Stimulated activated CD8-positive, alpha-beta memory T cell treated with anti-CD3 and anti-CD28 coated beads, Interleukin-15, amount 100 ng/mL, for 1 hour (primary cell): ENCODE results near the gene FGD3.
"Not testable (repeated sequence)": the region's sequence is repeated elsewhere in the genome, so short reads cannot be mapped to it uniquely, and the experiment has no call there.

ENCODE experiments used
- DNase-seq: peaks from one replicate; pipeline ENCODE4 v3.0.0-alpha.2; 2020; ENCODE audit warnings: low read depth

The FGD3 gene

DNA sequence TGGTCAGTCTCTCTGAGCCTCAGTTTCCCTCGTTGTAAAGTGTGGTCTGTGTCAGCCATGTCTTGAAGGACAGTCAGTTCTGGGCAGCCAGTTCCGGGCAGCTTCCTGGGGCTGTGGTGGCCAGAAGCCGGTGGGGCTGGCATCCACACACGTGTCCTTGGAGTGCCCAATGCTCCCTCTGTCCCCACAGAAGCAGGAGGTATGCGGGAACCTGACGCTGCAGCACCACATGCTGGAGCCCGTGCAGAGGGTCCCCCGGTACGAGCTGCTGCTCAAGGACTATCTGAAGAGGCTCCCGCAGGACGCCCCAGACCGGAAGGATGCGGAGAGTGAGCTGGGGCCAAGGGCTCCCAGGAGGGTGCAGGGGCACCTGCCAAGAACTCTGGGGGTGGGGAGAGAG lies 62.7 kb downstream of the FGD3 start:
- no peak for DNase-seq

DNA sequence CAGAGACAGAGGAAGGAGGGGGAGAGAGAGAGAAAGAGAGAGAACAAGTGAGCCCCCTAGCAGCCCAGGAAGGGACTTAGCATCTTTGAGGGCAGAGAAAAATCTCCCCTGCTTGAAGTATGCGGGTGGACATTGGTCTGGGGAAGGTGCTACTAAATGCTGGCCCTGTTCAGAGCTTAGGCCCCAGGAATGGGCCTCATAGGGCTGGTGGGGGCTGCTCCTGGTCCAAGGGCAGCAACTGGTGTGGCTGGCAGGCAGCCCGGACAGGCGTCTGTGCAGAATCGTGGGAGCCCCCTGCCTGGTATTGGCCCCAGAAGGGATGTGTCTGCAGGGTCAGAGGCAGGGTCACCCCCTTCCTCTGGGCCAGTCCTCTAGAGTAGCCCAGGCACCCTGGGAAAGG lies 63.4 kb downstream of the FGD3 start:
- DNase-seq: no peak

DNA sequence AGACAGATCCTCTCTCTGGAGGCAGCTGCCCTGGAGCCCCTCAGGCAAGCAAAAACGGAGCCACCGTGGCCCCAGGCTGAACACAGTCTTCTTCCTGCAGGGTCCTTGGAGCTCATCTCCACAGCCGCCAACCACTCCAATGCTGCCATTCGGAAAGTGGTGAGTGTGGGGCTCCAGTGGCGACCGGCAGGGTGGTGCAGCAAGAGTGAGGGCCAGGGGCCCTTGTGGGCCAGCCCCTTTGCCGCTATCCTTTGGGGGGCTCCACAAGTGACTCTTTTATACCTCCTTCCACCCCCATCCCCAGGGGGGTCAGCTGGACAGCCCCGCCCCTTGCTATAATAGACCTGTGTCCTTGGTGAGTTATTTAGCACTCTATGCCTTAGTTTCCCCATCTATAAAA lies 63.8 kb downstream of the FGD3 start:
- DNase-seq: no peak

DNA sequence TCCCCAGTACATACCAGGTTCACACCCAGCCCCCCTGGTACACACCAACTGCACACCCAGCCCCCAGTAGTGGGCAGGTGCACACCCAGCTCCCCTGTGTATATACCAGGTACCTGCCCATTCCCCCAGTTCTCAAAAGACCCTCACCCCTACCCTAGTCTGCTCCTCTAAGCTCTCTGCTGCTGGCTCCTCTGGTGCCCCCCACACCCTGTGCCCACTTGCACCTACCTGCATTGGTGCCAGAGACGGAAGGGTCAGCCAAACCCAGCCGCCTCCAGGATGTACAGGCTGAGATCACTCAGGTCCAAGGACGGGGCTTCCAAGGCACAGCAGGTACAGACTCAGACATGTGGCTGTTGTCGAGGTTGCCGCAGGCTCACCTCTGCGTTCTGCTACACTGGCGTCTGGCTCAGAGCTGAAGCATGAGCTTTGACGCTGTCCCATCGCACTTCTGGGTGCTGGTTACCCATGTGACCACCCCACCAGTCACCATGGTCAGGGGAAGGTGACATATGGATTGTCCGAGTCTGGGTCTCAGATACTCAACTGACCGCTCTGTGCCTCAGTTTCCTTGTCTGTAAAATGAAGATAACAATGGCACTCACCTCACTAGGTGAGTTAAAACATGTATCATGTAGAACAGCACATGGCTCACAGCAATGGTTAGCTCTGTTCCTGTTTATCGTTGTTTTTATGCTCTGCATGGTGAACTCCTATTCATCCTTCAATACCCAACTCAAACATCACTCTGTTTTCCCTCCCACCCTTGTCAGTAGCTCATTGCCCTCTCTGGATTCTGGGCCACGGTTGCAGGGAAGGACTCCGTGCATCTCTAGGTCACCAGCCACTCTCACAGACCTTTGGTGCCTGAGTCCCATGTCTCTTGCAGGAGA lies 65.9 kb downstream of the FGD3 start:
- DNase-seq: no peak

DNA sequence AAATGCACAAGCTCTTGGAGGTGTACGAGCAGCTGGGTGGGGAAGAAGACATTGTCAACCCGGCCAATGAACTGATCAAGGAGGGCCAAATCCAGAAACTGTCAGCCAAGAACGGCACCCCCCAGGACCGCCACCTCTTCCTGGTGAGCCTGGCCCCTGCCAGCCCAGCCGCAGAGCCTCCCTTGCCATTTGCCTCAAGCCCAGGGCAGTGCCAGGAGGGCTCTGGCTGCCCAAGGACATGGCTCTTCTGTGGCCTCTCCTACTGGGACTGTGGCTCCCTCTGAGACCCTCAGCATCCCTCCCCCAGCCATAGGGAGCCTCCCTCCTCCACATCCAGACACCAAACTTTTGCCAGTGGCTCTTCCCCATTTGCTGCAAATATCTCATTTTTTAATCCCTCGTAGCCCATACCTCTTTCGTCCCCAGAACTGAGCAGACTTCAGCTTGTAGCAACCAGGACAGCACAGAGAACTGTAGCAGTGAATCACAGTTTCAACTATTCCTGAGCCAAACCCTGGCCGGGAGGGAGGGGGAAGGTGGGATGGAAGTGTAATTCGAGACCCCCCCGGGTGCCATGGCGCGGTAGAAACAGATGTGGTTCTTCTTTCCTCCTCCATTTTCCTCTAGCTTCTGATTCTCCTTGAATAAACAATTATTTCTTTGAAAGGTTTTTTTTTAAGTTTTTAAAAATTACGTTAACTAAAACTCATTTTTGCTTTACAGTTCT lies 66.7 kb downstream of the FGD3 start:
- no peak for DNase-seq

DNA sequence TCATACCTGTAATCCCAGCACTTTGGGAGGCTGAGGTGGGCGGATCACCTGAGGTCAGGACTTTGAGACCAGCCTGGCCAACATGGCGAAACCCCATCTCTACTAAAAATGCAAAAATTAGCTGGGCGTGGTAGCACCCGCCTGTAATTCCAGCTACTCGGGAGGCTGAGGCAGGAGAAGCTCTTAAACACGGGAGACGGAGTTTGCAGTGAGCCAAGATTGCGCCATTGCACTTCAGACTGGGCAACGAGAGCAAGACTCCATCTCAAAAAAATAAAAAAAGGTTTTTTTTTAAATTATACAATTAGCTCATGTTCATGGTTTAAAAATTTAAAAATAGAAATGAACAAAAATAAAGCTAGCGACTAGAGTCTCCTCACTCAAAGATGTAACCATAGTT lies 67.9 kb downstream of the FGD3 start:
- not testable (repeated sequence) for DNase-seq

DNA sequence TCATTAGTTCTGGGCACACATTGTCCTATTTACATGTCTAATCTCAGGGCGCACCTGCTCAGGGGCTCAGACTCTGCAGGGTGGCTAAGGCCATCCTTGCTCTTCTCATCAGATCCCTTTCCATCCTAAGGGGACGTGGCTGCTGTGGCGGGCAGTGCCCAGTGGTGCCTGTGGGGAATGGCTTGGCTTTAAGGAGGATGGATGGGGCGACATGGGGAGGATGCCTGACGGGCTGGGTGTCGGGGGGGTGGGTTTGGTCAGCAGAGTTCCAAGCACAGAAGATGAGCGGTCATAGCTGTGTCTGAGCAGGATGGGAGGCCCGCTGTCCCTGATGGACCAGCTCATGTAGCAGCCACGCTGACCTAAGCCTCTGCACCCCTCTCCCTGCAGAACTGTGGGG lies 70.3 kb downstream of the FGD3 start:
- DNase-seq: no peak

DNA sequence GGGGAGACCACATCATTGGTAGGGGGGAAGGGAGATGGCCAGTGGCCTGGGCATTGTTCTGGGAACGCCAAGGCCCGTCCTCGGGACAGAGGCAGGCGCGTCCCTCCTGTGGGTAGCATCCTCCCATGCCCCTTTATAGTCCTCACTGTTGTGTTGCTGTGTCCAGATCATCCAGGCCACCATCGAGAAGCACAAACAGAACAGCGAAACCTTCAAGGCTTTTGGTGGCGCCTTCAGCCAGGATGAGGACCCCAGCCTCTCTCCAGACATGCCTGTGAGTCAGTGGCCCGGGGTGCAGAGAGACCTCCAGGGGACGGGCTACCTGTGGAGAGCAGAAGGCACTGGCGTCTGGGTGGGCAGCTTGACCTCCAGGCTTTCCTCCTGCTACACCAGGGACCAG lies 72.8 kb downstream of the FGD3 start:
- no peak for DNase-seq

DNA sequence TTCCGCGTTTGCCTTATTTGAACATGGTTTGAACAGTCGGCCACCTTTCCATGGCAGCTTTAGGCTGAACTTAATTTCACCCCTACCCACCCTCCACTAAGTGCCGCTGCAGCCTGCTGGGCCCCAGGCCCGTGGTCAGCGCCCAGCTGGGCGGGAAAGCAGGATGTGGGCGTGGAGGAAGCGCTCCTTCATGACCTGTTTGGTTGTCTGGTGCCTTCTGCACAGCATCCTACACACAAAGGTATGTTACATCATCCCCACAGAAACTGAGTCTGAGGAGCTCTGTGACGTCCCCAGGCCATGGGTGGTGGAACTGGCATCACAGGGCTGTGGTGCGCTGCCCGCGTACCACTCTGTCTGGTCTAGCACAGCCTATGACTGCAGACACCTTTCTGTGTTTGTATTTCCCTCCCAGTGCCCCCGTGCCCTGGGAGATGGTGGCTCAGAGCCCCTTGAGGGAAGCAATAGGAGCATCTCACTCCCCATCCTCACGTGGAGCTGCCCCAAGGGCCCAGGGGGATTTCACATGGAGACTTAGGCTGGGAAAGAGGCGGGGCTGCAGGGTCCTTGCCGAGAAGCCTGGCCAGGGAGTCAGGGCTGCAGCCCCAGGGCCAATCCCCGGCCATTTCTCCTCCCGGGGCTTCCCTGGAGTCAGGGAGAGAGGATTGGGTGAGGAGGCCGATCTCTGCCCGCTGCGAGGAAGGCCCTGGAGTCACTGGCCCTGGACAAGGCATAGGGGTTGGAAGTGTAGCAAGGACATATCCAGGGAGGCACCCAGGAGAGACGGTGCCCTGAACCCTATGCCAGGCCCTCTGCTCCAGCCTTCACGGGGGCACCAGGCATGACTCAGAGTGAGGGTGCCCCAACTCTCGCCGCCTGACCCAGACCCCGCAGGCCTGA lies 73.7 kb downstream of the FGD3 start:
- DNase-seq: no peak

DNA sequence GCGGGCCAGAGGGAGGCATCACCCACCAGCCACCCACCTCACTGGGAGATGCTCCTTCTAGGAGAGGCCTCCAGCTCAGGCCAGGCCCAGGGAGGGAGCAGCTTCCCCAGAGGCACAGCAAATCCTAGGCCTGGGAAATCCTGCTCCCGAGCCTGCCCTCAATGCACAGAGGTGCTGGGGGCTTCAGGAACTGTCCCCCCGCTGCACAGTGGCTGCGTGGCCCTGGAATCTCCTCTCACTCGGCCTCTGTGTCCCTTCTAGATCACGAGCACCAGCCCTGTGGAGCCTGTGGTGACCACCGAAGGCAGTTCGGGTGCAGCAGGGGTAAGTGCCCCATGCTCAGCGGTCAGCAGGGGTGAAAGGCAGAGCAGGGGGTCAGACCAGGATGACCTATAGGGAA lies 74.7 kb downstream of the FGD3 start:
- no peak for DNase-seq

DNA sequence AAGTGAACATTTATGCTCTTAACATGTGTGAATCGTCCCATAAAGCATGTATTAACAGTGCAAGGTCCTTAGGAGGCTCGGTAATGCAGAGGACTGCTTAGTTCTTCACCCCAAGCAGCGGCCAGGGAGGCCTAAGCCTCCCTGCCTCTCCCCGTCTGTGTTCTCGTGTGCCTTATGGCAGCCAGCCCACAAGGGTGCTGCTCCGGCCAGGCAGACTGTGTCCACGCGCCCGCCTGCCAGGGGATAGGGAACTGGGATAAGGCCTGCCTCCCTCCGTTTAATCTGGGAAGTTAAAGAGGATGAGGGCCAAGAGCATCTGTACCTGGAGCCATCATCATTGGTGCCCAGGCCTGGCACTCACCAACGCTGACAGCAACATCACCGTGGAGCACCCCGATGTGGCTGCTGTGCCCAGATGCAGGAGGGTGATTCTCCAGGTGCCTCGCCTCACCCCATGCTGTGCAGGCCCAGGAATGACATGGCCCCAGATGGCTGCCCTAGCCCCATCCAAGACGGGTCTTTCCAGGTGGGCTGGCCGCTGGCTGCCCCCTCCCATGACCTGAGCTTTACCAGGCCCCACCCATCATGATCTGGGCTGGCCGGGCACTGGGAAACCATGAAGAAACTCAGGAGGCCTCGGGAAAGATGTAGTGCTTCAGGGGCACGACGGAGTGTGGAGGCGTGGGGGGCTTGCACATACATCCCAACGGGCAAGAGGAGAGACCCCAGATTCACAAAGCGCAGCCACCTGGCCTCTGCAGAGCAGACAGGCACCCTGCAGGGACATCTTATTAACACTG lies 75.6 kb downstream of the FGD3 start:
- no peak for DNase-seq

DNA sequence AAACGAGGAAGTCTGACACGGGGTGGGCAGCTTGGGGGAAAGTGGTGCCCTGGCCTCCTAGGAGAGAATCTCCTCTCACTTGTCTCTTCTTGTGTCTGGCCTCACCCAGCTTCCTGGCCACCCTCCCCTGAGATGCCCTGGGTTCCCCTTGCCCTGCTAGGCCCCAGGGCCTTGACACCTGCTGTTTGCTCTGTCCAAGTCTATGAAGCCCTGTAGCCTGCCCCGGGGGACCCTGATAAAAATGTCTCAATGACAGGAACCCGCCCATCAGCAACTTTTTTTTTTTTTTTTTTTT lies 76.1 kb downstream of the FGD3 start:
- DNase-seq: no peak

DNA sequence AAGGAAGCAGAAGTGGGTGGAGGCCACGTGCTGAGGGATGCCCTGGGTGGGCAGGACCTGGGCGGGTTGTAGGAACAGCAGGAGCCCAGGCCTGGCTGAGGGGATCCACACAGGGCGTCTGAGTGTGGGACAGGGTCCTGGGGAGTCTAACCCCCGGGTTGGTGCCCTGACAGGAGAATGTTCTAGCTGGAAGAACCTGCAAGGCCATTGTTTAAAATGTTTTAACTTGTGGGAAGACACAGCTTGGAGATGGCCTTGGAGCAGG lies 77.3 kb downstream of the FGD3 start:
- no peak for DNase-seq

DNA sequence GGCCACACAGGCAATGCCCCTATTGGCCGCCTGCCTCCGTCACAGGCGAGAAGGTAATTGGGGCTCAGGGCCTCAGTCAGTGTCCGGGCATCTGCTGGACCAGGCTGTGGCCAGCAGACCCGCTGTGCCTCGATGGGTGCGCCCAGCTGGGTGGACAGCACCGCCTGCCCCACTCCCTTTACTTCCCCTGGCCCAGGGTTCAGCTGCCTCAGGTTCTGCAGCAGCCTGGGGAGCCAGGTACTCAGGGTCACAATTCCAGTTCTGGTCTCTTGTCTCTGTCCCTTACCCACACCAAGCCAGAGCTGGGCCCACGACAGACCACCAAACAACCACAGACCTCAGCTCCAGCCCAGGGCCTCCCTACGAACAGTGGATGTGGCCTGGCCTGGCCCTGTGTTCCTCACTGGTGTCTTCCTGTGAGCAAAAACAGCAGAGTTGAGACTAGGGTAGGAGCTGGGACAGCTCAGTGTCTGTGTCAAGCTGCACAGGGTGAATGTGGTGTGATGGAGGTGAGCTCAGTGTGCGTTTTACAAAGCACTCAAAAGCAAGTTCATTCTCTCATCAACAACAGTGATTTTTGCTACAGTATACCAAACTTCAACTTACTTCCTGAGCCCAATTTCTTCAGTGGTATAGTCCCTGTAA lies 77.8 kb downstream of the FGD3 start:
- DNase-seq: no peak

DNA sequence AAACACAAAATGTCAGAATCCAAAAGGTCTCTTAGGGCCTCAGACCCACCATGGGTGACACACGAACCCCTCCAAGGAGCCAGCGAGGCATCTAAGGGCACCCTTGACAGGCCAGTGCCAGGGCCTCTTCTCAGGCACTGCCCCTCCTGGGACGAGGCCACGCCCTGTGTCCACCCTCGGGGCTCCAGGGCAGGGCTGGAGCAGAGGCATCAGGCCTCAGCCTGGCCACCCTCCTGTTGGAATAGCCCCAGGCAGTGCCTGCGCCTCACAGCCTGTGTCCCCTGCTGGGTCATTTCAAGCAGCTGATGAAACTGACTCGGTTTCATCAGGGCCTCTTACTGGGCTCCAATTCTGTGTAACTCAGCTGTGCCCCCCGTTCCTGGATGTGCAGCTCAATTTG lies 78.4 kb downstream of the FGD3 start:
- no peak for DNase-seq

DNA sequence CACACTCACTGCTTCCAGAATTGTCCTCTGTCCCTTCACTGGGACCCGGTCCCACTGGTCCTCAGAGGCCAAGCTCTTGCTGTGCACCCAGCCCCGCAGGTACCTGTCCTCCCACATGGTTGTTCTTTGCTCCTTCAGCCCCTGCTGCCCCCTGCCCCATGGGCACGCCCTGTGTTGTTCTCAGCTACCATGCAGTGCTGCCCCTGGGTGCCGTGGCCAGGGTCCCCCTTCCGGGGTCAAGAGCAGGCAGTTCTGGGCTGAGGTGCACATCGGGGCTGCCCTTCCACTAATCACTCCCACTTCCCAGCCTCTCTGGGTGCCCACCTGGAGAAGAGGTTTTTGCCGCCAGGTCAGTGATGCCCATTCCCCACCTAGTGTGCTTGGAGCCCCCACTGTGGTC lies 79.3 kb downstream of the FGD3 start:
- no peak for DNase-seq

DNA sequence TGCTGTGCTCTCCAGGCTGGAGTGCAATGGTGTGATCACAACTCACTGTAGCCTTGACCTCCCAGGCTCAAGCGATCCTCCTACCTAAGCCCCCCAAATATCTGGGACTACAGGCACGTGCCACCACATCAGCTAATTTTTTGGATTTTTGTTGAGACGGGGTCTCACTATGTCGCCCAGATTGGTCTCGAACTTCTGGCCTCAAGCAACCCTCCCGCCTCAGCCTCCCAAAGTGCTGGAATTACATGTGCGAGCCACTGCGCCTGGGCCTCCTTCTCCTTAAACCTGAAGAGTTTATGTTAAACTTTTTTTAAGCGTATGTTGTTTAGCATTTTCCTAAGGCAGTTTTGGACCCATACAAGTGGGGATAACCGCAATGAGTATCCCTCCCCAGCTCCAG lies 80.4 kb downstream of the FGD3 start:
- no peak for DNase-seq

DNA sequence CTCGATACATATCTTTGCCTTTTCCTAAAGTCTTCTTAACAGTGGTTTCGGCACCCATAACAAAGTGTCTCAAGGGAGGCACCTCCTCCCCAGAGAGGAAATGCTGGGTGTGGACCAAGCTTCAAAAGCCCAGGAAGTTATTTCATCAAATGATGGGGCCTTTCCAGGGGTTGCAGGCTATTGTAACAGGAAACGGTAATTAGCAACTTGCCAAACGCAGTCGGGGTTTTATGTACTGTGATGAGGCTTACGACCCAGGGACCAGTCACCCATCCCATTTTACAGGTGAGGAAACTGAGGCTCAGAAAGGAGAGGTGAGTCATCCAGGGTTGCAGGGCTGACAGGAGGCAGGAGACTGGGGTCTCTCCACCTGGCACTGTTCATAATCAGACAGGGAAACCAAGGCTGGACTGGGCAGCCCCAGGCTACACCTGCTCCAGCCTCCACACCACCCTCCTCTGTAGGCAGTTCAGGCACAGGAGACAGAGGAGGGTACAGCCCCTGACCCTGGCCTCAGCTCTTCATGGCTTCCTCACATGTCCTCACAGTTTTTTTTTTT lies 81.2 kb downstream of the FGD3 start:
- peak; percentile 23 for DNase-seq

DNA sequence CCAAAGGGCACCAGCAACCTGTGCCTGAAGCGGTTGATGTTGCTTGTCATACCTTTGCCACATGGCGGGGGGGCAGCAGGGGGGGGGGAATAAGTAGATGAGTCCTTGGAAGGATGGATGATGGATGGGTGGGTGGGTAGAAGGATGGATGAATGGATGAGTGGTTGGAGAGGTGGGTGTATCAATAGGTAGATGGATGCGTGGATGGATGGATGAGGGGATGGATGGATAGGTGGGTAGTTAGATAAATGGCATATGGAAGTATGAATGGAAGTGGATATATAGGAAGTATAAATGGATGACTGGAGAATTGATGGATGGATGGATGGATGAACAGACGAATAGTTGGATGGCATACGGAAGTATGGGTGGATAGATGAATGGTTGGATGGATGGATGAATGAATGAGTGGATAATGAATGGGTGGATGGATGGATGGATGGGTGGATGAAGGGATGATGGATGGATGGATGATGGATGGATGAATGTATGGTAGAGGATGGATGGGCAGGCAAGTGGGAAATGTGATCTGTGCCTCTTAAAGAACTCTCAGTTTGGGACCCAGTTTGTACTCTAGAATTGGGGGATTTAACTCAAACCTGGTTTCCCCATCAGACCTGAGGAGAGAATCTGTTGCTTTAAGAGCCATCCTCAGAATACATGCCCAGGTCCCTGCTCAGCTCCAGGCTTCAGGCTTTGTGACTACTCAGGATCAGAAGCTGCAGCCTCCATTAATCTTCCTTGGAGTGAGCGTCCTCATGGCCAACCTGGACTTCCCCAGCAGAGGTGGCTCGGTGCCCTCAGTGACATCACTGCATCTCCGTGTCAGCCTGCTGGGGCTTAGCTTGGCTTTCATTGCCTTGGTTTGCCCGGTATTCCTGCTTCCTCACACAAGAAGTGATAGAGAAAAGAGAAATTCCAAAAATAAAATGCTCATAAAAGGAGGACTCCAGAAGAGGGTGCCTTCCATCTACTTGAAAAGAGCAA lies 83.6 kb downstream of the FGD3 start:
- no peak for DNase-seq
